Prostate gland (tissue), 2 donors: ENCODE results near the gene DNAJC16.

ENCODE experiments used
- CTCF ChIP-seq, 4 experiments: fragments of 200-600 bp in 2 of 4; fragments of 450-650 bp in 2 of 4; sonication (generic) in 2 of 4; IDR thresholded peaks; 1 replicate in 3 of 4; 2 replicates in 1 of 4; pipeline ENCODE4 v1.5.1; 2016 to 2019; ENCODE audit warnings: antibody characterized with exemption in 4 of 4, mild to moderate bottlenecking in 2 of 4, moderate library complexity in 2 of 4
- POLR2A ChIP-seq: fragments of 450-650 bp; IDR thresholded peaks from one replicate; pipeline ENCODE4 v1.6.1; 2016; ENCODE audit warnings: antibody characterized with exemption, mild to moderate bottlenecking

GRCh38 chr1:15501208-15502032 is 25.2 kb upstream of the DNAJC16 start:
- TF ChIP-seq POLR2A (no peak), CTCF (IDR thresholded peaks at IDR 0.05) (peak in 3 of 4 experiments; percentile 20 to 52 (median 37))
